ENCODE measurements around the gene GPR148. TPM values are rescaled to one million over a fixed set of nuclear protein-coding genes. Genes with fewer than 3 reads are reported as not detected.

GPR148 gene
- total RNA-seq, 1 experiment from 2014 or later, result not detected

DNA sequence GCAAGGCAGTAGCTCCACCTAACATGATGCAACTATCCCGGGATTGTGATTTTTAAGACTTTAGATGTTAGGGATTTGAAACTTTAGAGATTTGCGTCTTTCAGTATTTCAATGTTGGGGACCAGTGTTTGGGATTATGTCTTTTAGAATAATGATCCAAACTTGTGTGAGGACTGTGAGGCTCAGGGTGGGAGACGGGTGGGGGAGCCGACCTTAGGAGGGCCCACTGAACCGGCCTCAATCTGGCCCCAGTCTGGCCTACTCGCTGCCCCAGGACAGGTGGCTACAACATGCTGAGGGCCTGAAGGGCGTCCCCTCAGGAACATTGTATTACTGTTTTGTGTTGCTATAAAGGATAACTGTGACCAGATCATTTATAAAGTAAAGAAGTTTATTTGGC lies 37.2 kb downstream of the GPR148 start:
- H3K9me3 ChIP-seq (ENCODE audit: low read depth, low read length, poor library complexity, severe bottlenecking), result no peaks in the 10 kb centered on the region
- POLR2A ChIA-PET (ENCODE audit: low non-redundant PET), result no interaction called here
- no peak for DNase-seq (ENCODE audit: low spot score)
- H3K4me3 ChIP-seq (ENCODE audit: low read depth, low read length, poor library complexity, severe bottlenecking), result no peak overlapping the region
- intact Hi-C loops (cut with micrococcal nuclease; ENCODE audit: unreplicated experiment), result no loop called here
- TF ChIP-seq EZH2 (IDR thresholded peaks at IDR 0.05; ENCODE audit: borderline replicate concordance, low read depth, low read length, poor library complexity, severe bottlenecking), result no peak
- TF ChIP-seq, protein P1, sequence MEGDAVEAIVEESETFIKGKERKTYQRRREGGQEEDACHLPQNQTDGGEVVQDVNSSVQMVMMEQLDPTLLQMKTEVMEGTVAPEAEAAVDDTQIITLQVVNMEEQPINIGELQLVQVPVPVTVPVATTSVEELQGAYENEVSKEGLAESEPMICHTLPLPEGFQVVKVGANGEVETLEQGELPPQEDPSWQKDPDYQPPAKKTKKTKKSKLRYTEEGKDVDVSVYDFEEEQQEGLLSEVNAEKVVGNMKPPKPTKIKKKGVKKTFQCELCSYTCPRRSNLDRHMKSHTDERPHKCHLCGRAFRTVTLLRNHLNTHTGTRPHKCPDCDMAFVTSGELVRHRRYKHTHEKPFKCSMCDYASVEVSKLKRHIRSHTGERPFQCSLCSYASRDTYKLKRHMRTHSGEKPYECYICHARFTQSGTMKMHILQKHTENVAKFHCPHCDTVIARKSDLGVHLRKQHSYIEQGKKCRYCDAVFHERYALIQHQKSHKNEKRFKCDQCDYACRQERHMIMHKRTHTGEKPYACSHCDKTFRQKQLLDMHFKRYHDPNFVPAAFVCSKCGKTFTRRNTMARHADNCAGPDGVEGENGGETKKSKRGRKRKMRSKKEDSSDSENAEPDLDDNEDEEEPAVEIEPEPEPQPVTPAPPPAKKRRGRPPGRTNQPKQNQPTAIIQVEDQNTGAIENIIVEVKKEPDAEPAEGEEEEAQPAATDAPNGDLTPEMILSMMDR (conservative IDR thresholded peaks at IDR 0.05; ENCODE audit: low read depth, low read length), result no peak
- CTCF ChIA-PET, result no interaction called here
- H3K27me3 ChIP-seq (replicated peaks; ENCODE audit: insufficient read depth, low read depth, low read length, poor library complexity), result no peaks in the 10 kb centered on the region
- no peaks in the 10 kb centered on the region for H3K36me3 ChIP-seq (ENCODE audit: insufficient read depth, low read length, poor library complexity, severe bottlenecking)
- H3K27ac ChIP-seq (ENCODE audit: low read depth, low read length, poor library complexity, severe bottlenecking), result no peak overlapping the region
- BruUV-seq (replicated peaks), result no TSS peak
- H3K4me1 ChIP-seq (ENCODE audit: insufficient read depth, low read length, poor library complexity, severe bottlenecking), result no peaks in the 10 kb centered on the region

DNA sequence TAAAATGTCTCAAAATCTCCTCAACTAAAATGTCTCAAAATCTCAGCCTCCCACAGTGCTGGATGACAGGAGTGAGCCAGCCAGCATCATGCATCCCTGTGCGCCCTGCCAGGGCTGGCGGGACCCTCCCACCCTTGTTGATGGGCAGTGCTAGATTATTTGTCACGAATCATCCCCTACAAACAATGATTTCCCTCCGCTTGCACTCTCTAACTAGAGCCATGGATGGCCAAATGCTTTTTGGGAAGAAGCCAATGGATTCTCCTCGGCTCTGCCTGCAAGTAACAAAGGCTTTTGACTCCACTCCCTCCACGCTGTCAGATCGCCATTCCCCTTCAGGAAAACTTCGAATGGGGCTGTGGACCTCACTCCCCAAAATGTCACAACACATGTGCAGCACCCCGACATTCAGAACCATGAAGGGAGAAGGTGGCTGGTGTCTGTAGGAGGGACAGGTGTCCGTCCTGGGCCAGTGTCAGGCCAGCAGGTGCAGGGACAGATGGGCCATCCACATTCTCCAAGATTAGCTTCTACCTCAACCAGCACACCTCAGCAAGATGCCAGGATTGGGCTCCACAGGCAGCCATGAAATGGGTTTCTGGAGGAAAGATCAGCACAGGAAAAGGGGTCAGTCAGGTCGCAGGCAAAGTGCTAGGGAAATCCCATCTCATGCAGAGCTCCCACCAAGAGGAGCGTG lies 38.0 kb downstream of the GPR148 start:
- intact Hi-C loops (cut with micrococcal nuclease; ENCODE audit: unreplicated experiment), result no loop called here
- Histone ChIP-seq H3K4me1 (ENCODE audit: insufficient read depth, low read length, poor library complexity, severe bottlenecking) (no peaks in the 10 kb centered on the region), H3K27ac (ENCODE audit: low read depth, low read length, poor library complexity, severe bottlenecking) (no peak overlapping the region), H3K4me3 (ENCODE audit: low read depth, low read length, poor library complexity, severe bottlenecking) (no peak overlapping the region), H3K36me3 (ENCODE audit: insufficient read depth, low read length, poor library complexity, severe bottlenecking) (no peaks in the 10 kb centered on the region), H3K27me3 (replicated peaks; ENCODE audit: insufficient read depth, low read depth, low read length, poor library complexity) (no peaks in the 10 kb centered on the region), H3K9me3 (ENCODE audit: low read depth, low read length, poor library complexity, severe bottlenecking) (no peaks in the 10 kb centered on the region)
- no peak for TF ChIP-seq EZH2 (IDR thresholded peaks at IDR 0.05; ENCODE audit: borderline replicate concordance, low read depth, low read length, poor library complexity, severe bottlenecking)
- TF ChIP-seq, protein P1 (conservative IDR thresholded peaks at IDR 0.05; ENCODE audit: low read depth, low read length), result no peak
- BruUV-seq (replicated peaks), result no TSS peak
- DNase-seq (ENCODE audit: low spot score), result no peak
- POLR2A ChIA-PET (ENCODE audit: low non-redundant PET), result no interaction called here
- CTCF ChIA-PET, result no interaction called here

DNA sequence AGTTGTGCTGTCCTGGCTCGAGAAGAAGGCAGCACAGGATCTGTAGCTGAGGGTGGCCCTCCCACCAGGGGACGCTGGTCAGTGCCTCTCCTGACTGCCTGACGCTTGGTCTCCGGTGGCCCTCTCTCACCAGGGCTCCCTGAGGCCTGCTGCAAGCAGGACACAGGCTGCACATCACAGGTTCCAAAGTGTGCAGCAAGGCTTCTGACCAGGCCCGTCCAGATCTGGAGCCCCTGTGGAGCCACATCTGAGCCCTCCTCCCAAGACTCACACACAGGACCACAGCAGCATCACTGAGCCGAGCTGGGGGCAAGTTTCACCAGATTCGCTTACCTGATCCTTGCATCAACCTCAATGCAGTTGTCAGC lies 38.5 kb downstream of the GPR148 start:
- no peaks in the 10 kb centered on the region for H3K36me3 ChIP-seq (ENCODE audit: insufficient read depth, low read length, poor library complexity, severe bottlenecking)
- POLR2A ChIA-PET (ENCODE audit: low non-redundant PET), result no interaction called here
- no peak overlapping the region for H3K27ac ChIP-seq (ENCODE audit: low read depth, low read length, poor library complexity, severe bottlenecking)
- H3K27me3 ChIP-seq (replicated peaks; ENCODE audit: insufficient read depth, low read depth, low read length, poor library complexity), result no peaks in the 10 kb centered on the region
- TF ChIP-seq EZH2 (IDR thresholded peaks at IDR 0.05; ENCODE audit: borderline replicate concordance, low read depth, low read length, poor library complexity, severe bottlenecking), result no peak
- TF ChIP-seq, protein P1 (conservative IDR thresholded peaks at IDR 0.05; ENCODE audit: low read depth, low read length), result no peak
- intact Hi-C loops (cut with micrococcal nuclease; ENCODE audit: unreplicated experiment), result no loop called here
- no peaks in the 10 kb centered on the region for H3K9me3 ChIP-seq (ENCODE audit: low read depth, low read length, poor library complexity, severe bottlenecking)
- no peak overlapping the region for H3K4me3 ChIP-seq (ENCODE audit: low read depth, low read length, poor library complexity, severe bottlenecking)
- CTCF ChIA-PET, result no interaction called here
- BruUV-seq (replicated peaks), result no TSS peak
- H3K4me1 ChIP-seq (ENCODE audit: insufficient read depth, low read length, poor library complexity, severe bottlenecking), result no peaks in the 10 kb centered on the region
- no peak for DNase-seq (ENCODE audit: low spot score)
